NCI-H146 treated with DMSO at 0.1 percent for 48 hours (cell line): ENCODE results near the gene DHRSX.
"Not testable (repeated sequence)": the region's sequence is repeated elsewhere in the genome, so short reads cannot be mapped to it uniquely, and the experiment has no call there.

Source experiments
- DNase-seq: peaks from one replicate; lab custom pipeline; 2025; ENCODE audit not compliant: unreplicated experiment; lab: John Stamatoyannopoulos, UW

DHRSX gene

GRCh38 chrX:2427147-2427546, 73.6 kb downstream of the DHRSX start:
- no peak for DNase-seq

GRCh38 chrX:2426289-2426882, 74.4 kb downstream of the DHRSX start:
- DNase-seq: no peak

GRCh38 chrX:2425286-2426071, 75.3 kb downstream of the DHRSX start:
- DNase-seq: no peak

GRCh38 chrX:2424317-2424716, 76.5 kb downstream of the DHRSX start:
- DNase-seq: no peak

- DNase-seq: no peak
These were observed 76.9 kb downstream of the DHRSX start for GRCh38 chrX:2423899-2424298.

GRCh38 chrX:2423282-2423681, 77.5 kb downstream of the DHRSX start:
- DNase-seq: no peak

GRCh38 chrX:2419418-2419817, 81.4 kb downstream of the DHRSX start:
- not testable (repeated sequence) for DNase-seq

GRCh38 chrX:2418000-2418399, 82.8 kb downstream of the DHRSX start:
- DNase-seq: no peak

- DNase-seq: no peak
These were observed 83.7 kb downstream of the DHRSX start for GRCh38 chrX:2416851-2417604.

GRCh38 chrX:2414384-2414783, 86.4 kb downstream of the DHRSX start:
- no peak for DNase-seq

GRCh38 chrX:2413969-2414368, 86.8 kb downstream of the DHRSX start:
- no peak for DNase-seq

GRCh38 chrX:2412131-2412530, 88.6 kb downstream of the DHRSX start:
- no peak for DNase-seq

- no peak for DNase-seq
These were observed 90.3 kb downstream of the DHRSX start for GRCh38 chrX:2410279-2411020.

- no peak for DNase-seq
These were observed 91.0 kb downstream of the DHRSX start for GRCh38 chrX:2409796-2410195.

- DNase-seq: no peak
These were observed 91.9 kb downstream of the DHRSX start for GRCh38 chrX:2408856-2409255.

- DNase-seq: no peak
These were observed 93.8 kb downstream of the DHRSX start for GRCh38 chrX:2406891-2407518.

- DNase-seq: no peak
These were observed 96.0 kb downstream of the DHRSX start for GRCh38 chrX:2404776-2405175.

GRCh38 chrX:2402361-2402690, 98.5 kb downstream of the DHRSX start:
- no peak for DNase-seq

- no peak for DNase-seq
These were observed 99.0 kb downstream of the DHRSX start for GRCh38 chrX:2401590-2402360.

GRCh38 chrX:2401201-2401589, 99.6 kb downstream of the DHRSX start:
- DNase-seq: no peak
